Measurements from ENCODE around the gene TSN. TPM values are rescaled to one million over a fixed set of nuclear protein-coding genes. Genes with fewer than 3 reads are reported as not detected.

Gene TSN
- total RNA-seq, 1 experiment from 2014 or later, result 112 TPM

GRCh38 chr2:121778741-121779487 is 23.5 kb downstream of the TSN start:
- no peaks in the 10 kb centered on the region for H3K9me3 ChIP-seq (ENCODE audit: low read depth, low read length, poor library complexity, severe bottlenecking)
- no peak for TF ChIP-seq EZH2 (IDR thresholded peaks at IDR 0.05; ENCODE audit: borderline replicate concordance, low read depth, low read length, poor library complexity, severe bottlenecking)
- no peak for TF ChIP-seq CTCF (conservative IDR thresholded peaks at IDR 0.05; ENCODE audit: low read depth, low read length)
- H3K36me3 ChIP-seq (ENCODE audit: insufficient read depth, low read length, poor library complexity, severe bottlenecking), result no peaks in the 10 kb centered on the region
- DNase-seq (ENCODE audit: low spot score), result no peak
- ChIA-PET POLR2A (ENCODE audit: low non-redundant PET) (no interaction called here), CTCF (no interaction called here)
- BruUV-seq (replicated peaks), result no TSS peak
- no peak overlapping the region for H3K4me3 ChIP-seq (ENCODE audit: low read depth, low read length, poor library complexity, severe bottlenecking)
- no peaks in the 10 kb centered on the region for H3K27me3 ChIP-seq (replicated peaks; ENCODE audit: insufficient read depth, low read depth, low read length, poor library complexity)
- intact Hi-C loops (cut with micrococcal nuclease; ENCODE audit: unreplicated experiment), result no loop called here
- no peaks in the 10 kb centered on the region for H3K4me1 ChIP-seq (ENCODE audit: insufficient read depth, low read length, poor library complexity, severe bottlenecking)
- H3K27ac ChIP-seq (ENCODE audit: low read depth, low read length, poor library complexity, severe bottlenecking), result no peak overlapping the region

- peaks cover under 1% of the 10 kb centered on the region for H3K9me3 ChIP-seq (ENCODE audit: low read depth, low read length, poor library complexity, severe bottlenecking)
- DNase-seq (ENCODE audit: low spot score), result no peak
- H3K27ac ChIP-seq (ENCODE audit: low read depth, low read length, poor library complexity, severe bottlenecking), result no peak overlapping the region
- H3K4me3 ChIP-seq (ENCODE audit: low read depth, low read length, poor library complexity, severe bottlenecking), result no peak overlapping the region
- intact Hi-C loops (cut with micrococcal nuclease; ENCODE audit: unreplicated experiment), result no loop called here
- no peaks in the 10 kb centered on the region for H3K27me3 ChIP-seq (replicated peaks; ENCODE audit: insufficient read depth, low read depth, low read length, poor library complexity)
- TF ChIP-seq CTCF (conservative IDR thresholded peaks at IDR 0.05; ENCODE audit: low read depth, low read length) (no peak), EZH2 (IDR thresholded peaks at IDR 0.05; ENCODE audit: borderline replicate concordance, low read depth, low read length, poor library complexity, severe bottlenecking) (no peak)
- H3K36me3 ChIP-seq (ENCODE audit: insufficient read depth, low read length, poor library complexity, severe bottlenecking), result no peaks in the 10 kb centered on the region
- BruUV-seq (replicated peaks), result no TSS peak
- ChIA-PET POLR2A (ENCODE audit: low non-redundant PET) (no interaction called here), CTCF (no interaction called here)
- H3K4me1 ChIP-seq (ENCODE audit: insufficient read depth, low read length, poor library complexity, severe bottlenecking), result no peaks in the 10 kb centered on the region
Observed at GRCh38 chr2:121783180-121783579, 27.7 kb downstream of the TSN start.

GRCh38 chr2:121788685-121789084 is 33.2 kb downstream of the TSN start:
- Histone ChIP-seq H3K27me3 (replicated peaks; ENCODE audit: insufficient read depth, low read depth, low read length, poor library complexity) (no peaks in the 10 kb centered on the region), H3K4me1 (ENCODE audit: insufficient read depth, low read length, poor library complexity, severe bottlenecking) (peaks cover 9% of the 10 kb centered on the region), H3K36me3 (ENCODE audit: insufficient read depth, low read length, poor library complexity, severe bottlenecking) (no peaks in the 10 kb centered on the region), H3K4me3 (ENCODE audit: low read depth, low read length, poor library complexity, severe bottlenecking) (no peak overlapping the region), H3K27ac (ENCODE audit: low read depth, low read length, poor library complexity, severe bottlenecking) (no peak overlapping the region), H3K9me3 (ENCODE audit: low read depth, low read length, poor library complexity, severe bottlenecking) (peaks cover 6% of the 10 kb centered on the region)
- BruUV-seq (replicated peaks), result no TSS peak
- TF ChIP-seq EZH2 (IDR thresholded peaks at IDR 0.05; ENCODE audit: borderline replicate concordance, low read depth, low read length, poor library complexity, severe bottlenecking) (no peak), CTCF (conservative IDR thresholded peaks at IDR 0.05; ENCODE audit: low read depth, low read length) (no peak)
- no peak for DNase-seq (ENCODE audit: low spot score)
- intact Hi-C loops (cut with micrococcal nuclease; ENCODE audit: unreplicated experiment), result no loop called here
- POLR2A ChIA-PET (ENCODE audit: low non-redundant PET), result no interaction called here
- CTCF ChIA-PET, result no interaction called here

All from A673 (cell line).